ENCODE measurements around the gene RBM47.
"Not testable (repeated sequence)": the region's sequence is repeated elsewhere in the genome, so short reads cannot be mapped to it uniquely, and the experiment has no call there.

The RBM47 gene

GRCh38 chr4:40403081-40403480 is 226.6 kb downstream of the RBM47 start:
- no peak for FAIRE-seq
- no peak for DNase-seq (ENCODE audit: insufficient read length)
- TF ChIP-seq POLR2AphosphoS5 (IDR thresholded peaks at IDR 0.05; ENCODE audit: low read depth, low read length): no peak
- no peak for TF ChIP-seq POLR2A (IDR thresholded peaks at IDR 0.05; ENCODE audit: low read depth, low read length)
- no peak for TF ChIP-seq TAF1 (IDR thresholded peaks at IDR 0.05; ENCODE audit: borderline replicate concordance, low read depth, low read length)

- no peak for TF ChIP-seq TAF1 (IDR thresholded peaks at IDR 0.05; ENCODE audit: borderline replicate concordance, low read depth, low read length)
- no peak for TF ChIP-seq POLR2A (IDR thresholded peaks at IDR 0.05; ENCODE audit: low read depth, low read length)
- TF ChIP-seq POLR2AphosphoS5 (IDR thresholded peaks at IDR 0.05; ENCODE audit: low read depth, low read length): no peak
- no peak for DNase-seq (ENCODE audit: insufficient read length)
- no peak for FAIRE-seq
These were observed 227.1 kb downstream of the RBM47 start for GRCh38 chr4:40402556-40402955.

GRCh38 chr4:40401631-40402030 is 228.0 kb downstream of the RBM47 start:
- DNase-seq (ENCODE audit: insufficient read length): no peak
- no peak for TF ChIP-seq POLR2A (IDR thresholded peaks at IDR 0.05; ENCODE audit: low read depth, low read length)
- no peak for TF ChIP-seq TAF1 (IDR thresholded peaks at IDR 0.05; ENCODE audit: borderline replicate concordance, low read depth, low read length)
- TF ChIP-seq POLR2AphosphoS5 (IDR thresholded peaks at IDR 0.05; ENCODE audit: low read depth, low read length): no peak
- no peak for FAIRE-seq

- DNase-seq (ENCODE audit: insufficient read length): no peak
- no peak for FAIRE-seq
- TF ChIP-seq POLR2AphosphoS5 (IDR thresholded peaks at IDR 0.05; ENCODE audit: low read depth, low read length): no peak
- TF ChIP-seq TAF1 (IDR thresholded peaks at IDR 0.05; ENCODE audit: borderline replicate concordance, low read depth, low read length): no peak
- TF ChIP-seq POLR2A (IDR thresholded peaks at IDR 0.05; ENCODE audit: low read depth, low read length): no peak
These were observed 228.6 kb downstream of the RBM47 start for GRCh38 chr4:40401096-40401495.

- no peak for FAIRE-seq
- no peak for TF ChIP-seq TAF1 (IDR thresholded peaks at IDR 0.05; ENCODE audit: borderline replicate concordance, low read depth, low read length)
- TF ChIP-seq POLR2AphosphoS5 (IDR thresholded peaks at IDR 0.05; ENCODE audit: low read depth, low read length): no peak
- no peak for TF ChIP-seq POLR2A (IDR thresholded peaks at IDR 0.05; ENCODE audit: low read depth, low read length)
These were observed 230.1 kb downstream of the RBM47 start for GRCh38 chr4:40399578-40399977.

GRCh38 chr4:40395908-40396793 is 233.5 kb downstream of the RBM47 start:
- DNase-seq (ENCODE audit: insufficient read length): no peak
- no peak for FAIRE-seq
- TF ChIP-seq POLR2AphosphoS5 (IDR thresholded peaks at IDR 0.05; ENCODE audit: low read depth, low read length) (no peak), POLR2A (IDR thresholded peaks at IDR 0.05; ENCODE audit: low read depth, low read length) (no peak), TAF1 (IDR thresholded peaks at IDR 0.05; ENCODE audit: borderline replicate concordance, low read depth, low read length) (no peak)

More at GRCh38 chr4:40399578-40399977, 230.1 kb downstream of the RBM47 start:
- no peak for DNase-seq (ENCODE audit: insufficient read length)

GRCh38 chr4:40395166-40395900 is 234.3 kb downstream of the RBM47 start:
- TF ChIP-seq POLR2A (IDR thresholded peaks at IDR 0.05; ENCODE audit: low read depth, low read length) (no peak), POLR2AphosphoS5 (IDR thresholded peaks at IDR 0.05; ENCODE audit: low read depth, low read length) (no peak), TAF1 (IDR thresholded peaks at IDR 0.05; ENCODE audit: borderline replicate concordance, low read depth, low read length) (no peak)
- DNase-seq (ENCODE audit: insufficient read length) (no peak), FAIRE-seq (no peak)

- no peak for DNase-seq (ENCODE audit: insufficient read length)
- FAIRE-seq: no peak
- TF ChIP-seq POLR2AphosphoS5 (IDR thresholded peaks at IDR 0.05; ENCODE audit: low read depth, low read length) (no peak), TAF1 (IDR thresholded peaks at IDR 0.05; ENCODE audit: borderline replicate concordance, low read depth, low read length) (no peak), POLR2A (IDR thresholded peaks at IDR 0.05; ENCODE audit: low read depth, low read length) (no peak)
These were observed 235.4 kb downstream of the RBM47 start for GRCh38 chr4:40394236-40394635.

- FAIRE-seq; DNase-seq (ENCODE audit: insufficient read length): not testable (repeated sequence)
These were observed 237.4 kb downstream of the RBM47 start for GRCh38 chr4:40392241-40392640.

GRCh38 chr4:40389986-40390385 is 239.7 kb downstream of the RBM47 start:
- no peak for DNase-seq (ENCODE audit: insufficient read length)
- FAIRE-seq: no peak
- TF ChIP-seq POLR2A (IDR thresholded peaks at IDR 0.05; ENCODE audit: low read depth, low read length) (no peak), POLR2AphosphoS5 (IDR thresholded peaks at IDR 0.05; ENCODE audit: low read depth, low read length) (no peak), TAF1 (IDR thresholded peaks at IDR 0.05; ENCODE audit: borderline replicate concordance, low read depth, low read length) (no peak)

GRCh38 chr4:40388239-40388638 is 241.4 kb downstream of the RBM47 start:
- DNase-seq (ENCODE audit: insufficient read length): no peak
- FAIRE-seq: no peak
- TF ChIP-seq TAF1 (IDR thresholded peaks at IDR 0.05; ENCODE audit: borderline replicate concordance, low read depth, low read length) (no peak), POLR2A (IDR thresholded peaks at IDR 0.05; ENCODE audit: low read depth, low read length) (no peak), POLR2AphosphoS5 (IDR thresholded peaks at IDR 0.05; ENCODE audit: low read depth, low read length) (no peak)

- TF ChIP-seq POLR2AphosphoS5 (IDR thresholded peaks at IDR 0.05; ENCODE audit: low read depth, low read length): no peak
- no peak for TF ChIP-seq TAF1 (IDR thresholded peaks at IDR 0.05; ENCODE audit: borderline replicate concordance, low read depth, low read length)
- TF ChIP-seq POLR2A (IDR thresholded peaks at IDR 0.05; ENCODE audit: low read depth, low read length): no peak
- no peak for FAIRE-seq
- DNase-seq (ENCODE audit: insufficient read length): no peak
These were observed 249.0 kb downstream of the RBM47 start for GRCh38 chr4:40380647-40381046.
